Camera-type eye (tissue), 1 donor: ENCODE data around the gene BCKDK. TPM values are rescaled to one million over a fixed set of nuclear protein-coding genes. Genes with fewer than 3 reads are reported as not detected.

Experiments
- total RNA-seq: library from RNA; depleted of rRNA; stranded (reverse); fragments of >200 nt; gene quantifications from one replicate; pipeline ENCODE4 v1.2.3, GENCODE V29; 2014

BCKDK gene
- total RNA-seq = 21.9 TPM

DNA sequence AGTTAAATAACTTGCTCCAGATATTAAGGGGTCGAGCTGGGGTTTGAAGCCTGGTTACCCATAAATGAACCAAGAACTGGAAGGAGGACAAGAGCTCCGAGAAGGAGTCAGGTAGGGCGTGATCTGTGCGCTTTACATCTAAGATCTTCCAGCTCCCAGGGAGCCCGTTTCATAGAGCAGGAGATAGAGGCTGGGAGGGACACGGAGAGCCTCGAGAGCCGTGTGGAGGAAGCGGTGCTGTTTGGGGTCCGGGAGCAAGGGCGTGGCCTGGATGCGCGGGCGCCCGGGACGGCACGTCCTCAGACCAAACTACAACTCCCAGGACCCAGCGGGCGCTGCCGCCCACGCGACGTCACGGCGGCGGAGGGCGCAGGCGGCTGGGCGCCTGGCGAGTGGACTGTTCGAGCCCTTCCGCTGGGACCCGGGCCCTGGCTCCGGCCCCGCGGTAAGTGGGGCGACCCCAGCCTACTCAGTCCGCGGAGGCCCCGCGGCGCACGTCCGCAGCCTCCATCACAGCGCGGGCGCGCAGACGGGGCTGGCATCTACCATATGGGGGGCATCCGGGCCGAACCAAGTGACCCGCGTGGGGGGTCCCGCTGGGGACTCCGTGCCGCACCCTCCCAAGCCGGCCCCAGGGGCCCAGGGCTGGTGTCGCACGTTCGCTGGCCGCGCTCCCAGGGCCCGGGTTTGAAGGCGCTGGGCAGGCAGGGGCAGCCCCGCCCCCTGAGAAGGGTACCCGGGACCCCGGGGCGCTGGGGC lies at the start of gene BCKDK:
TSS of gene BCKDK (plus strand) at position 352 of the 759 bp plus-strand sequence. CDS start 838 bp downstream, outside the sequence.

DNA sequence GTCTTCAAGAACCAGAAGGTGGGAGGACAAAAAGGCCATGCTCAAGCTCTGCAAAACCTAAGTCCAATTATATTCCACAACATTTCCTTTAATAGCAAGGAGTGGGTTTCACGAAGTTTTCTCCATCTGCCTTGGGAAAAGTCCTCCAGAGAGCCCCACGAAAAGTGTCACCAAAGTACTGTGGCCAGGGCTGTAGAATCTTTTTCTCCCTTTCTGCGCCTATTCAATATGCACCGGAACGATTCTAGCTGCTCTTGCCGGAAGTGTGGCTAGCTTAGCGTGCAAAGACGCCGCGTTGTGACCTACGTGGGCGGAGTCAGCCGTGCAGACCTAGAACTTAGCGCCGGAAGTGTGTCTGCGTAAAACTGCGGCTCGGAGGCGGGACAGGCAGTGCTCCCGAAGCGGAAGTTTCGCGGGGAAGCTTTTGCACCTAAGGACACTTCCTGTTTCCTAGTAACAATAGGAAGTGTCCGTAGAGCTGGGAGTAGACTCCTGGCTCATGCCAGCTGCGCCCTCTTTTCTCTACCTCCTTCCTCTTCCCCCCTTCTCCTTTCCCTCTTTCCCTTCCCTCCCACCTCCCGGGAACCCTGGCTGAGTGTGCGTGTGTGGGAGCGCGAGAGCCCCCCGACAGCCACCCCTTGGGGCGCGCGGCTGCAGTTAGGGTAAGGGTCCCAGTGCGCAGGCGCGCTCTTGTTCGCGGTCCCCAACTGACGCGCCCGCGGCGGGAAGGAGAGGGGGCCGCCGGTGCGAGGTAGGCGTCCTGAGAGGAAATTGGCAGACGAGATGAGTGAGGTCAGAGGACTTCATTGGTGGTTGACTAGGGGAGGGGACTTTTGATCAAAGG lies 34.0 kb upstream of the BCKDK start, which contains the start of the genes ZNF646 and ZNF668:
TSS of gene ZNF646 (plus strand) at position 453 of the 844 bp plus-strand sequence. CDS start 1,903 bp downstream, outside the sequence.
TSS of gene ZNF668 (minus strand) at position 271 of the 844 bp plus-strand sequence. CDS start 9,781 bp downstream, outside the sequence.

DNA sequence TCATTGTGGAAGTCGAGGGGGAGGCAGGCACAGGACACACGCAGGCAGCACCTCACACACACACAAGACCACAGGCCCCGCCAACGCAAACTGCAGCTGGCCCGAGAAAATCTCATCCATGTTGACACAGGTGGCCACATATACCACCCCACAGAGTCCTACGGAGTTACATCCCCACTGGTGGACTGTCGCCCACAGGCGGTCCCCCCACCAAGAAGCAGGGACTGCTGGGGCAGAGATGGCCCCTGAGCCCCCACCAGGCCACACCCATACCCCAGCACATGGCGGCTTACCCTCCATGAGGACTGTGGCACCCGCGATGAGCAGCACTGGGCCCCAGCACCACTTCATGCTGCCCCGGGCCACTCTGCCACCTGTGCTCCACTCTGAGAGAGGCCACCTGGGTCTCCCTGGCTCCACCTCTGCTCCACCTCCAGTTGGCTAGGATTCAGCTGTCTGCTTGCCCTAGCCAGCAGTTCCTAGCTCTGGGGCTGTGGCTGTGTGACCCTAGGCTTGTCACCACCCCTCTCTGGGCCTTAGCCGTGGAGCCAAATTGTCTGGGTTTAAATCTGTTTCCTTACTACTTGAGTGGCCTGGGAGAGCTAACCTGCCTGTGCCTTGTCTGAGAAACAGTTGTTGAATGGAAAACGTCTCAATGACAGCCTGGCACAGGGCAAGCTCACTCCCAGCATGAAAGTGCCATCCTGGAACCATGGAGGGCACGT lies 19.6 kb upstream of the BCKDK start, which contains the start of gene PRSS53:
TSS of gene PRSS53 (minus strand) at position 485 of the 725 bp plus-strand sequence. CDS start at position 351, 134 bp downstream.

DNA sequence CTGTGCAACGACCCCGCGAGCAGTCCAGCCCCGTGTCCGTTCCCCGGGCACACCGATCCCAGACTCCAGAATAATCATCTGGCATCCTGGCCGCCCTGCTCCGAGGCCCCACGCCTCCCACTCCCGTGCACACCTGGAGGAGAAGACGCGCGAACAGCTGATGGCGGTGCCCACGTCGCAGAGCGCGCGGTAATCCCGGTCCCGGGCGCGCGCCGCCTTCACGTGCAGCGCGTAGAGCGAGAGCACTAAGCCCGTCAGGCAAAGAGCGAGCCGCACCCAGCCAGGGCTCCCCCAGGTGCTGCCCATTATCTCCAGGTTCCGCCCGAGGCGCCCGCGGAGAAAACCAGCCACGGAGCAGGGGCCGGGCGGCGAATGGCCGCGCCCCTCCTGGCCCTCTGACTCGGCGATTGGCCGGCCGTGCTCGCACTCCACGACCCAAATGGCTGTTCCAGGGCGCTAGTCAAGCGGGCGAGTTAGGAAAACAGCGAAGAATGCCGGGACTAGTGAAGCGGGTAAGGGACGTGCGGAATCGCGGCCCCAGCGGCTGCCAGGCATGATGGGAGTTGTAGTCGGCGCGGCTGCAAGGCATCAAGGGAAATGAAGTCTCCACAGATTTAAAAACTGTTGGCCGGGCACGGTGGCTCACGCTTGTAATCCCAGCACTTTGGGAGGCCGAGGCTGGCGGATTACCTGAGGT lies 13.6 kb upstream of the BCKDK start, which contains the start of gene VKORC1:
TSS of gene VKORC1 (minus strand) at position 374 of the 697 bp plus-strand sequence. CDS start at position 306, 68 bp downstream.

DNA sequence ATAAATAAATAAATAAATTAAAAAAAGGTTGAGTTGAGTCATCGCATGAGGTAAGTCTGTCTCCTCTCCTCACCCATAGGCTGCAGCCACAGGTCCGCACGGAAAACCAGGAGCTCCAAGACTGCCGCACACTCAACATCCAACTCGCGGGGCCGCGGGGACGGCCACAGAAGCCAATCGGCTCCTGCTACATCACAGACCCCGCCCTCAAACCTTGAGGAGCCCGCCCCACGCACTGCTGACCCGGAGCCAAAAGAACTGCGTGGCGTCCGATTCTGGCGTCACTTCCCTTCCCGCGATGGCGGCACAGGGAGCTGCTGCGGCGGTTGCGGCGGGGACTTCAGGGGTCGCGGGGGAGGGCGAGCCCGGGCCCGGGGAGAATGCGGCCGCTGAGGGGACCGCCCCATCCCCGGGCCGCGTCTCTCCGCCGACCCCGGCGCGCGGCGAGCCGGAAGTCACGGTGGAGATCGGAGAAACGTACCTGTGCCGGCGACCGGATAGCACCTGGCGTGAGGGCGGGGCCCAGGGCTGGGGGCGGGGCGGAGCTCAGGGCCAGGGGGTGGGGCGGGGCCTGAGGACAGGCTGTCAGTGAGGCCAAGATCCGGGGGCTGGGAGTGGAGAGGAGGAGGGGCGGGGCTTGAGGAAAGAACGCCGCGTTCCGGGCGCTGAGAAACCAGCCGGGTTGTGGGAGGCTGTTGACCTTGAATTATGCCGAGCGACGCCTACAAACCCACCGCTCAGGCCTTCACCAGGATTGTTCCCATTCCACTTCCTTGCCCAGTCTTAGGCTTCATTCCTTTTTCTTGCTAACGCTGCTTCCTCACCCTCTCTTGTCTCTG lies 9.4 kb downstream of the BCKDK start, which contains the start of gene KAT8:
TSS of gene KAT8 (plus strand) at position 281 of the 839 bp plus-strand sequence. CDS start at position 299, 18 bp downstream.

DNA sequence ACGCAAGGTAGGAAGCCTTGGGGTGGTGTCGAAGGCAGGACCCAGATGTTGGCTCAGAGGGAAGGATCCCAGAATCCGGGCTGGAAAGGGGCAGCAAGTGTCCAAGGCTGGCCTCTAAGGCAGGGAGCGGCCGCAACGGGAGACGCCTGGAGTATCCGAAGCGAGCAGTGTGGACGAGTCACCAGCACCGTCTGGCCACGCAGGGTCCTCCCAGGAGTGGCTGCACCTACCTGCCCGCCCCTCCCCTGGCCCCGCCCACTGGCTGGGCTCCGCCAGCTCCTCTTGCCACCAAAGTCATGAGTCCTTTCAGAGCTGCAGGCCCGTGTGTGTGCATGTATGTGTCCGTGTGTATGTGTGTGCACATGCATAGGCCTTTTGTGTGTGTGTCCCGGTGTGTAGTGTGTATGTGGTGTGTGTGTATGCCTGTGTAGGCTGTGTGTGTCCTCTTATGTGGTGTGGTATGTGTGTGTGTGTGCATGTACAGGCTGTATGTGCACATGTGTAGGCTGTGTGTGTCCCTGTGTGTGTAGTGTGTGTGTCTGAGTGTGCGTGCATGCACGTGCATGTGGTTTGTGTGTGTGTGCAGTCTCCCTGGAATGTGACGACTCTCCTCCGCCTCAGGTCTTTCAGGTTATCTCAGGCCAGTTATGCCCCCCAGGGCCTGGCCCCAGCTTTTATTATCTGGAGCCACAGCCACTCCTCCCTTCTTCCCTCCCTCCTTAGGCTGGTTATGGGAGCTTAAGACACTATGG lies 27.5 kb downstream of the BCKDK start, which contains the start of gene PRSS8:
TSS of gene PRSS8 (minus strand) at position 193 of the 752 bp plus-strand sequence. CDS start 229 bp downstream, outside the sequence.

DNA sequence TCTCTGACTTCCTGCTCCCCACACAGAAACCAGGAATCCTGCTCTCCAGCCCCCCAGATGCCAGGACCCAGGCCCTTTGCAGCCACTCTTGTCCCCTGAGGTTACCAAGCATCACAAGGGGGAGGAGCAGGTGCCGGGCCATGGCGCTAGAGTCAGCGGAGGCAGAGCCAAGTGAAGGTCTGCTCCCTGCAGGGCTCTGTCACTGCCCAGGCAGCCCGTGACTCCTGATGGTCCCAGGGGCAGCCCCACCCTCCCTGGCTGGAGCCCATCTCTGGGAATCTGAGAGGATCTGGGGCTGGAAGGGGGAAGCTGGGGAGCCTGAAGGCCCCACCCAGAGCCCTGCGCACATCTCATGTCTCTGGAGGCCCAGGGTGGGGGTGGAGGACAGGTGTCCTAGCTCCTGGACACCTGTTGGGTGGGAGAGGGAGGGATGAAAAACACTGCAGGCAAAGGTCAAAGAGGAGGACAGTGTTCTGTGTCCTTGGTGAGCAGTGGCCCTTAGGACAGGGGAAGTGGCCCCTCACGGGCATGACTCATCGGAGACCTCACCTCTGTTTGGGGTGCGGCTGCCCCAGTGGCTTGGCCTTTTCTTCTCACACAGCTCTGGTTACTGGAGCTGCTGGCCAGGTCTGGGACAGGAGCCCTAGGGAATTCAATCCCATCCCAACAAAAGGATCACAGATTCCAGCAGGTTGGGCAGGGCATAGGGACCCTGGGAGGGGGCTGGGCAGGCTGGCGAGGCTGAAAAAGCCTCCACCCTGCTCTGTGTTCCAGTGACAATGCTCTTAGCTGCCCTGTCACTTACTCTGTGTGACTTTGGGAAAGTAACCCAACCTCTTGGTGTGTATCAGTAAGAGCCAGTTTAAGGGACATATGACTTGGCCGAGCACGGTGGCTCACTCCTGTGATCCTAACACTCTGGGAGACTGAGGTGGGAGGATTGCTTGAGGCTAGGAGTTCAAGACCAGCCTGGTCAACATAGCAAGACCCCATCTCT lies 42.0 kb downstream of the BCKDK start, which contains the start of gene PRSS36:
TSS of gene PRSS36 (minus strand) at position 173 of the 997 bp plus-strand sequence. CDS start at position 142, 31 bp downstream.

Other genes starting within 250 kb of the BCKDK start
- 34.7 TPM for gene BCL7C, start 214.3 kb upstream of the BCKDK start, total RNA-seq
- 1.6 TPM for gene CTF1, start 211.8 kb upstream of the BCKDK start, total RNA-seq
- gene FBXL19, start 184.8 kb upstream of the BCKDK start, total RNA-seq = 23.4 TPM
- 17.2 TPM for gene ORAI3, start 159.3 kb upstream of the BCKDK start, total RNA-seq
- gene SETD1A, start 150.6 kb upstream of the BCKDK start, total RNA-seq = 9.0 TPM
- 8.4 TPM for gene HSD3B7, start 123.2 kb upstream of the BCKDK start, total RNA-seq
- 9.1 TPM for gene STX1B, start 97.7 kb upstream of the BCKDK start, total RNA-seq
- gene STX4, start 74.8 kb upstream of the BCKDK start, total RNA-seq = 30.6 TPM
- gene ZNF668, start 34.1 kb upstream of the BCKDK start, total RNA-seq = 5.4 TPM
- gene ZNF646, start 34.0 kb upstream of the BCKDK start, total RNA-seq = 18.0 TPM
- gene PRSS53, start 19.4 kb upstream of the BCKDK start, total RNA-seq = 4.1 TPM
- gene VKORC1, start 13.6 kb upstream of the BCKDK start, total RNA-seq = 66.6 TPM
- gene KAT8, start 9.3 kb downstream of the BCKDK start, total RNA-seq = 56.6 TPM
- gene PRSS8, start 27.3 kb downstream of the BCKDK start, total RNA-seq = 6.2 TPM
- gene PRSS36, start 41.7 kb downstream of the BCKDK start, total RNA-seq = not detected
- 155 TPM for gene FUS, start 71.8 kb downstream of the BCKDK start, total RNA-seq
- 8.5 TPM for gene PYCARD, start 94.4 kb downstream of the BCKDK start, total RNA-seq
- gene TRIM72, start 105.7 kb downstream of the BCKDK start, total RNA-seq = 7.6 TPM
- not detected for gene PYDC1, start 108.7 kb downstream of the BCKDK start, total RNA-seq
- 3.6 TPM for gene ITGAM, start 151.6 kb downstream of the BCKDK start, total RNA-seq
- 1.8 TPM for gene ITGAX, start 246.8 kb downstream of the BCKDK start, total RNA-seq